Uterus (tissue), 4 donors: ENCODE data around the gene IRF7. TPM values are rescaled to one million over a fixed set of nuclear protein-coding genes. Genes with fewer than 3 reads are reported as not detected.

ENCODE experiments used
- DNase-seq, 2 donors: peaks; one replicate each; pipeline ENCODE4 v3.0.0-alpha.2; 2019 to 2020
- H3K27ac ChIP-seq, 2 donors: fragments of 200-600 bp; sonication (generic); 1 replicate in 1 of 2; 2 replicates in 1 of 2; pipeline ENCODE4 v1.5.1; 2016 to 2018
- H3K27me3 ChIP-seq, 2 donors: fragments of 200-600 bp; sonication (generic); one replicate each; pipeline ENCODE4 v1.5.1; 2018 to 2019; ENCODE audit warnings: control low read depth in 1 of 2
- H3K36me3 ChIP-seq, 2 donors: fragments of 200-600 bp; sonication (generic); one replicate each; pipeline ENCODE4 v1.5.1; 2019; ENCODE audit warnings: control low read depth in 1 of 2
- H3K4me1 ChIP-seq, 2 donors: fragments of 200-600 bp; sonication (generic); one replicate each; pipeline ENCODE4 v1.5.1; 2018 to 2019; ENCODE audit warnings: control low read depth in 1 of 2
- H3K4me3 ChIP-seq, 2 donors: fragments of 200-600 bp; sonication (generic); 1 replicate in 1 of 2; 2 replicates in 1 of 2; pipeline ENCODE4 v1.5.1; 2018 to 2019; ENCODE audit warnings: mild to moderate bottlenecking in 1 of 2
- H3K9me3 ChIP-seq, 2 donors: fragments of 200-600 bp; sonication (generic); one replicate each; pipeline ENCODE4 v1.5.1; 2019; ENCODE audit warnings: control low read depth in 1 of 2
- CTCF ChIP-seq, 4 experiments: fragments of 200-600 bp in 2 of 4; fragments of 450-650 bp in 2 of 4; sonication (generic) in 2 of 4; IDR thresholded peaks; one replicate each; pipeline ENCODE4 v1.5.1; 2016 to 2019; ENCODE audit warnings: antibody characterized with exemption in 4 of 4, mild to moderate bottlenecking in 2 of 4, moderate library complexity in 1 of 4
- POLR2A ChIP-seq, 2 donors: fragments of 450-650 bp; IDR thresholded peaks; one replicate each; pipeline ENCODE4 v1.6.1; 2016; ENCODE audit warnings: antibody characterized with exemption in 2 of 2, mild to moderate bottlenecking in 1 of 2, moderate library complexity in 1 of 2
- intact Hi-C: fragments of 100-400 bp; cut with DNase I; formaldehyde crosslinking; loops from one replicate; pipeline ENCODE4 v1.15.1; 2023; ENCODE audit warnings: low total_unique reads
- total RNA-seq, 4 donors: library from RNA; depleted of rRNA in 3 of 4; stranded (reverse); fragments of >200 nt in 3 of 4; gene quantifications; one replicate each; pipeline versions ENCODE4 v1.1.0 to v1.2.4, GENCODE V29; 2014 to 2023
- donor health status: DM: yes; HTN: yes; CAD: no.

IRF7 gene
- total RNA-seq = 10 to 100 TPM in 3 of 4 donors, 1 to 10 TPM in 1; 9.1 to 33.6 (median 13.1) TPM

GRCh38 chr11:615504-616319, at the start of gene IRF7:
TSS of gene IRF7 (minus strand) at chr11:615950. CDS start at chr11:615364, 586 bp downstream.
- Histone ChIP-seq H3K36me3 (no peaks in the 10 kb centered on the region), H3K4me1 (peaks cover 0 to 7% of the 10 kb centered on the region in 2 donors), H3K27me3 (no peaks in the 10 kb centered on the region), H3K9me3 (no peaks in the 10 kb centered on the region), H3K27ac (peak within 1 kb of the TSS; percentile 88 to 91), H3K4me3 (peak within 1 kb of the TSS; percentile 69 to 87)
- TF ChIP-seq POLR2A (IDR thresholded peaks at IDR 0.05) = peak; percentile 66 to 68
- TF ChIP-seq CTCF (IDR thresholded peaks at IDR 0.05) = peak in 1 of 4 experiments; percentile 1
- intact Hi-C loops = no loop called here
- peak; percentile 92 for DNase-seq

DNA sequence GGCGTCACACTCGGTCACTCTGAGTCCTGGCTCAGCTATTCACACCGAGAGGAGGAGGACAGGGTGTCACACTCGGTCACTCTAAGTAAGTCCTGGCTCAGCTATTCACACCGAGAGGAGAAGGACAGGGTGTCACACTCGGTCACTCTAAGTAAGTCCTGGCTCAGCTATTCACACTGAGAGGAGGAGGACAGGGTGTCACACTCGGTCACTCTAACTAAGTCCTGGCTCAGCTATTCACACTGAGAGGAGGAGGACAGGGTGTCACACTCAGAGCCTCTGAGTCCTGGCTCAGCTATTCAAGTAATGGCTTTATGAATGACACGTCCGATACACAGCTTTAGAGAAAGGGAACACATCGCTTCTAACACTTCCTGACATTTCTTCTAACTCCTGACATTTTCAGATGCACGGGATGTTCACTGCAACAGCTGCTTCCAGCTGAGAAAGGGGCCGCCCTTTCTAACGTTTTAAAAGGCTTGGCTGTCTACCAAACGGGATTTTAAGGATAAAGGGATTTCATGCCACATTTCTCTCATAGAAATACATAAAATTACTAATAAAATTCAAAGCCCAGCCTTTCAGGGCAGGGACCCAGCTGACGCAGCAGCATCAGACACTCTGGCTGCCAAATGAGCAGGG, 49.4 kb upstream of the IRF7 start:
- H3K4me3 ChIP-seq = no peak overlapping the region
- intact Hi-C loops = no loop called here
- H3K27me3 ChIP-seq = no peaks in the 10 kb centered on the region
- peak overlapping the region; percentile 18 to 20 for H3K27ac ChIP-seq
- no peaks in the 10 kb centered on the region for H3K36me3 ChIP-seq
- no peaks in the 10 kb centered on the region for H3K4me1 ChIP-seq
- no peaks in the 10 kb centered on the region for H3K9me3 ChIP-seq
- TF ChIP-seq CTCF (IDR thresholded peaks at IDR 0.05) (no peak), POLR2A (IDR thresholded peaks at IDR 0.05) (no peak)
- DNase-seq = no peak

DNA sequence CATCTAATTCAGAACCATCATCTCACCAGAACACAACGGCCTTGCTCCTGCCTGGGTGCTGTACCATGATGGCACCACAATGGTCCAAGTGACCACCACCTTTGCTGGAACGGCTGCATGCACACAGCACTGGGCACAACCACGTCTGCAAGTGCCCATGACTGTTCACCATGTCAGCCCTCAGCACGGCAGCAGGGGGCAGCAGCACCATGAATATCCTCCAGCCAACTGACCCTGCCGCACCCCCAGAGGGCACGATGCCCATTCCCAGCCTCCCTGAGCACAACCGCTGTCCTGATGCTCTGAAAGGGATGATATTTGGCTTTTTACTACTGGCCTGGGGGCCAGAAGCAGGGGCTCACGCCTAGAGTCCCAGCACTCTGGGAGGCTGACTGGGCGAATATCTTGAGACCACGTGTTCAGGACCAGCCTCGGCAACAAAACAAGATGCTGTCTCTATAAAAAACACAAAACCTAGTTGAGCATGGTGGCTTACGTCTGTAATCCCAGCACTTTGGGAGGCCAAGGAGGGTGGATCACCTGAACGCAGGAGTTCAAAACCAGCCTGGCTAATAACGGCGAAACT, 47.0 kb upstream of the IRF7 start:
- Histone ChIP-seq H3K4me3 (no peak overlapping the region), H3K9me3 (no peaks in the 10 kb centered on the region), H3K4me1 (no peaks in the 10 kb centered on the region), H3K27ac (no peak overlapping the region), H3K27me3 (no peaks in the 10 kb centered on the region), H3K36me3 (no peaks in the 10 kb centered on the region)
- peak; percentile 67 to 74 for DNase-seq
- intact Hi-C loops = loop anchor here (5.0 kb wide), 1 partner anchor 60 kb away; no protein-coding TSS in a partner anchor
- TF ChIP-seq CTCF (IDR thresholded peaks at IDR 0.05) (peak; percentile 58 to 84 (median 73)), POLR2A (IDR thresholded peaks at IDR 0.05) (no peak)

DNA sequence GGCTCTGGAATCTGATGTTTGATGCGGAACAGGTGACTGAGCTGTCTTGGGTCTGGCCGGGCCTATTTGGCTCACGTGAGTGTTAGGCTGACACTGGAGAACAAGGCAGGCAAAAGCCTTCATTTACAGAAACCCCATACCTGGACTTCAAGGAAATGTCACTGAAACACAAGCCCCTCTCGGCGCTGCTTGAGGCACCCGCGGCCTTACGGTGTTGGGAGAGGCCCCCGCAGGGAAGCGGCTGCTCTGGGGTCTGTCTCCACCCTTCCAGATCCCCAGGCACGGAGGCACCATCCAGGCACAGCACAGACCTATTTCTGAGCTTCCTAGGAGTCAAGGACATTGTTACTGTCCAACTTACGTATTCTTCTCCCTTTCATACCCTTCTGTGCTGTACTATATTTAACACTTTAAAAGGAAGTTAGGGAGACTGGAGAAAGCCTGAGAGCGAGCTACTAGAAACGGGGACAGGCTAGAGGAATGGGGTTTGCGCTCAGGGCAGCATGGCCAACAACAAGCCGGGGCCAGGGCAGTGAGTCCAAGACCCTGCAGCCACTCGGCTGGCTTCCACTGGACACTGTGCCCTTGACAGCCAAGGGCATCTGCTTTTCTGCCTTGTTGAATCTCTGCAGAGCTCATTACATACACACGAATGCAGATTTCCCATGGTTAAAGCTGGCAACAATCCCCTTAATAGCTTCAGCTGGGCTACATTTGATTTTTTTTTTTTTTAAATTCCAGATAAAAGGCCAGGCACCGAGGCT, 45.1 kb upstream of the IRF7 start:
- no peak overlapping the region for H3K27ac ChIP-seq
- no peaks in the 10 kb centered on the region for H3K27me3 ChIP-seq
- TF ChIP-seq POLR2A (IDR thresholded peaks at IDR 0.05) (no peak), CTCF (IDR thresholded peaks at IDR 0.05) (no peak)
- no peak for DNase-seq
- no peaks in the 10 kb centered on the region for H3K4me1 ChIP-seq
- no peaks in the 10 kb centered on the region for H3K9me3 ChIP-seq
- intact Hi-C loops = loop anchor here (5.0 kb wide), 1 partner anchor 61 kb away; no protein-coding TSS in a partner anchor
- no peak overlapping the region for H3K4me3 ChIP-seq
- no peaks in the 10 kb centered on the region for H3K36me3 ChIP-seq
